H9 (cell line): ENCODE results near the gene POLR2H. TPM values are rescaled to one million over a fixed set of nuclear protein-coding genes. Genes with fewer than 3 reads are reported as not detected.

ENCODE experiments used
- DNase-seq: peaks from one replicate; pipeline ENCODE4 v3.0.0-alpha.2; 2017
- H2AFZ ChIP-seq: one replicate; pipeline ENCODE4 v1.6.1; 2013; ENCODE audit warnings: mild to moderate bottlenecking, low read length, control low read depth, moderate library complexity
- H2AK5ac ChIP-seq: 2 replicates; pipeline ENCODE4 v1.6.1; 2013; ENCODE audit warnings: low read length, control low read depth, mixed read lengths; ENCODE audit not compliant: insufficient read length
- H2BK120ac ChIP-seq: one replicate; pipeline ENCODE4 v1.6.1; 2013; ENCODE audit warnings: low read depth, mild to moderate bottlenecking, low read length, control low read depth, inconsistent platforms; ENCODE audit not compliant: poor library complexity, severe bottlenecking
- H2BK12ac ChIP-seq: 2 replicates; pipeline ENCODE4 v1.6.1; 2013; ENCODE audit warnings: low read length, control low read depth, mixed read lengths, low read depth; ENCODE audit not compliant: insufficient read length
- H2BK15ac ChIP-seq: 2 replicates; pipeline ENCODE4 v1.6.1; 2013; ENCODE audit warnings: low read depth, low read length, control low read depth
- H2BK20ac ChIP-seq: one replicate; pipeline ENCODE4 v1.6.1; 2013; ENCODE audit warnings: low read depth, mild to moderate bottlenecking, low read length, control low read depth, inconsistent platforms; ENCODE audit not compliant: poor library complexity, severe bottlenecking
- H2BK5ac ChIP-seq: 2 replicates; pipeline ENCODE4 v1.6.1; 2013; ENCODE audit warnings: low read length, control low read depth, mixed read lengths; ENCODE audit not compliant: insufficient read length
- H3K14ac ChIP-seq: 2 replicates; pipeline ENCODE4 v1.6.1; 2013; ENCODE audit warnings: low read length, control low read depth; ENCODE audit not compliant: insufficient read depth
- H3K18ac ChIP-seq: 2 replicates; pipeline ENCODE4 v1.6.1; 2013; ENCODE audit warnings: low read depth, mild to moderate bottlenecking, mixed read lengths, low read length, control low read depth; ENCODE audit not compliant: insufficient read length
- H3K23ac ChIP-seq: 2 replicates; pipeline ENCODE4 v1.6.1; 2013; ENCODE audit warnings: low read length, control low read depth, mixed read lengths, low read depth; ENCODE audit not compliant: insufficient read length
- H3K23me2 ChIP-seq: 2 replicates; pipeline ENCODE4 v1.6.1; 2013; ENCODE audit warnings: low read depth, mild to moderate bottlenecking, mixed read lengths, low read length, control low read depth; ENCODE audit not compliant: insufficient read length, poor library complexity, severe bottlenecking
- H3K27ac ChIP-seq: 2 replicates; pipeline ENCODE4 v1.5.1; 2013; ENCODE audit warnings: low read length, control low read depth, mixed read lengths, low read depth; ENCODE audit not compliant: insufficient read length
- H3K27me3 ChIP-seq: 2 replicates; pipeline ENCODE4 v1.6.1; 2013; ENCODE audit warnings: low read length, control low read depth, inconsistent platforms; ENCODE audit not compliant: insufficient read depth
- H3K4ac ChIP-seq: 2 replicates; pipeline ENCODE4 v1.6.1; 2013; ENCODE audit warnings: low read depth, mild to moderate bottlenecking, control low read depth, inconsistent platforms, low read length, moderate library complexity
- H3K4me1 ChIP-seq: 2 replicates; pipeline ENCODE4 v1.6.1; 2013; ENCODE audit warnings: low read length, control low read depth, inconsistent platforms; ENCODE audit not compliant: insufficient read depth
- H3K4me2 ChIP-seq: 2 replicates; pipeline ENCODE4 v1.6.1; 2013; ENCODE audit warnings: low read length, control low read depth, mixed read lengths; ENCODE audit not compliant: insufficient read length, insufficient read depth
- H3K56ac ChIP-seq: 2 replicates; pipeline ENCODE4 v1.6.1; 2013; ENCODE audit warnings: low read depth, mild to moderate bottlenecking, mixed read lengths, low read length, control low read depth; ENCODE audit not compliant: insufficient read length
- H3K79me1 ChIP-seq: 2 replicates; pipeline ENCODE4 v1.6.1; 2013; ENCODE audit warnings: low read depth, mild to moderate bottlenecking, moderate library complexity, low read length, control low read depth, inconsistent platforms; ENCODE audit not compliant: insufficient read depth, poor library complexity, severe bottlenecking
- H3K79me2 ChIP-seq: 2 replicates; pipeline ENCODE4 v1.6.1; 2013; ENCODE audit warnings: low read length, control low read depth, inconsistent platforms; ENCODE audit not compliant: insufficient read depth
- H3K9ac ChIP-seq: 2 replicates; pipeline ENCODE4 v1.6.1; 2013; ENCODE audit warnings: low read length, control low read depth, mixed read lengths; ENCODE audit not compliant: insufficient read length; ENCODE audit errors: extremely low read depth
- H3K9me3 ChIP-seq: one replicate; pipeline ENCODE4 v1.6.1; 2013; ENCODE audit warnings: low read depth, low read length, inconsistent platforms; ENCODE audit not compliant: control insufficient read depth
- H3T11ph ChIP-seq: one replicate; pipeline ENCODE4 v1.6.1; 2013; ENCODE audit warnings: mild to moderate bottlenecking, low read length, control low read depth, inconsistent platforms
- H4K20me1 ChIP-seq: one replicate; pipeline ENCODE4 v1.6.1; 2013; ENCODE audit not compliant: control insufficient read depth, insufficient read length, insufficient read depth
- H4K5ac ChIP-seq: 2 replicates; pipeline ENCODE4 v1.6.1; 2013; ENCODE audit warnings: low read depth, mild to moderate bottlenecking, mixed read lengths, low read length, control low read depth; ENCODE audit not compliant: insufficient read length
- H4K8ac ChIP-seq: replicated peaks from 2 replicates; pipeline ENCODE4 v1.6.1; 2013; ENCODE audit warnings: low read length, control low read depth, mixed read lengths, low read depth; ENCODE audit not compliant: insufficient read length
- H4K91ac ChIP-seq: 2 replicates; pipeline ENCODE4 v1.6.1; 2013; ENCODE audit warnings: low read depth, mild to moderate bottlenecking, moderate library complexity, mixed read lengths, low read length, control low read depth; ENCODE audit not compliant: insufficient read length
- H3K27ac Mint-ChIP-seq, 3 experiments: 2 replicates in 2 of 3; 3 replicates in 1 of 3; pipeline ENCODE4 v1.8.0; 2020 to 2021; ENCODE audit warnings: mixed read lengths in 3 of 3, mild to moderate bottlenecking in 1 of 3, moderate library complexity in 1 of 3
- H3K27me3 Mint-ChIP-seq: 2 replicates; pipeline ENCODE4 v1.8.0; 2021; ENCODE audit warnings: low read depth, mild to moderate bottlenecking, moderate library complexity, mixed read lengths
- H3K36me3 Mint-ChIP-seq, 3 experiments: 2 replicates in 2 of 3; 3 replicates in 1 of 3; pipeline ENCODE4 v1.8.0; 2020 to 2021; ENCODE audit warnings: low read depth in 3 of 3, mixed read lengths in 3 of 3; ENCODE audit not compliant: insufficient read depth in 1 of 3
- H3K4me1 Mint-ChIP-seq, 2 experiments: 2 replicates each; pipeline ENCODE4 v1.8.0; 2020; ENCODE audit warnings: mixed read lengths in 2 of 2
- H3K4me3 Mint-ChIP-seq, 2 experiments: 2 replicates in 1 of 2; 3 replicates in 1 of 2; pipeline ENCODE4 v1.8.0; 2020 to 2021; ENCODE audit warnings: mild to moderate bottlenecking in 2 of 2, mixed read lengths in 2 of 2, moderate library complexity in 1 of 2
- H3K9me3 Mint-ChIP-seq, 2 experiments: 2 replicates in 1 of 2; 3 replicates in 1 of 2; pipeline ENCODE4 v1.8.0; 2020; ENCODE audit warnings: mild to moderate bottlenecking in 2 of 2, mixed read lengths in 2 of 2, moderate library complexity in 1 of 2
- CTCF ChIP-seq: fragments of 200-600 bp; sonication (generic); conservative IDR thresholded peaks from 3 replicates; pipeline ENCODE4 v1.8.0; 2021; ENCODE audit warnings: antibody characterized with exemption, mild to moderate bottlenecking
- WGBS: extraction: QIAGEN DNeasy Blood & Tissue Kit; methylation state at CpG from one replicate; pipeline ENCODE4 v1.1.7; 2013; ENCODE audit warnings: missing lambda C conversion rate, low lambda C conversion rate, mixed read lengths; ENCODE audit not compliant: insufficient read length; ENCODE audit errors: extremely low coverage; 5-methylcytosine and 5-hydroxymethylcytosine counted together
- total RNA-seq: library from RNA; stranded (reverse); gene quantifications from 2 replicates; pipeline ENCODE4 v1.2.1, GENCODE V29; 2021

Gene POLR2H
- total RNA-seq, 1 experiment from 2014 or later = 115 TPM

- no peak overlapping the region for H2BK12ac ChIP-seq
- H3K9ac ChIP-seq = no peak overlapping the region
- no peak for DNase-seq
- H4K91ac ChIP-seq = no peak overlapping the region
- no peaks in the 10 kb centered on the region for H3K4me1 ChIP-seq
- peaks cover 4% of the 10 kb centered on the region for H4K20me1 ChIP-seq
- H3K79me2 ChIP-seq = no peaks in the 10 kb centered on the region
- H2BK5ac ChIP-seq = no peak overlapping the region
- peaks cover 29 to 32% of the 10 kb centered on the region in 2 experiments for H3K4me1 Mint-ChIP-seq
- peaks cover 48 to 67% (median 56%) of the 10 kb centered on the region in 3 experiments; a peak in 6 of 7 replicates for H3K36me3 Mint-ChIP-seq
- H3K27ac ChIP-seq = no peak overlapping the region
- H3K18ac ChIP-seq = no peak overlapping the region
- no peak overlapping the region for H3K56ac ChIP-seq
- no peaks in the 10 kb centered on the region for H3K9me3 ChIP-seq
- H3K4me3 Mint-ChIP-seq = no peak overlapping the region; a peak in 1 of 5 replicates
- no CpG with 5 or more reads among the region's 3 CpGs for WGBS
- no peak overlapping the region for H3K23ac ChIP-seq
- no peak overlapping the region for H2BK20ac ChIP-seq
- no peak overlapping the region for H4K5ac ChIP-seq
- no peak overlapping the region for H2AK5ac ChIP-seq
- H3K27me3 Mint-ChIP-seq = no peaks in the 10 kb centered on the region; the same call in none of the 2 replicates
- H3K4ac ChIP-seq = no peak overlapping the region
- H2AFZ ChIP-seq = no peak overlapping the region
- peaks cover 10% of the 10 kb centered on the region for H3K23me2 ChIP-seq
- H3K79me1 ChIP-seq = no peaks in the 10 kb centered on the region
- no peak for TF ChIP-seq CTCF
- H2BK120ac ChIP-seq = no peak overlapping the region
- no peaks in the 10 kb centered on the region for H3K9me3 Mint-ChIP-seq
- H3K27ac Mint-ChIP-seq = peak overlapping the region in 2 of 3 experiments; percentile 73 to 77; a peak in 4 of 7 replicates
- H2BK15ac ChIP-seq = no peak overlapping the region
- H3K4me2 ChIP-seq = no peak overlapping the region
- H3T11ph ChIP-seq = no peak overlapping the region
- H4K8ac ChIP-seq = no peak overlapping the region
- H3K27me3 ChIP-seq = no peaks in the 10 kb centered on the region
- H3K14ac ChIP-seq = no peak overlapping the region
Observed at GRCh38 chr3:184333700-184334099, 27.8 kb upstream of the POLR2H start.
